ENCODE data around the gene GRIN2A. TPM values are rescaled to one million over a fixed set of nuclear protein-coding genes. Genes with fewer than 3 reads are reported as not detected.

The GRIN2A gene
- total and polyA plus RNA-seq, 2 experiments from 2014 or later = 0.05 to 1.6 TPM

DNA sequence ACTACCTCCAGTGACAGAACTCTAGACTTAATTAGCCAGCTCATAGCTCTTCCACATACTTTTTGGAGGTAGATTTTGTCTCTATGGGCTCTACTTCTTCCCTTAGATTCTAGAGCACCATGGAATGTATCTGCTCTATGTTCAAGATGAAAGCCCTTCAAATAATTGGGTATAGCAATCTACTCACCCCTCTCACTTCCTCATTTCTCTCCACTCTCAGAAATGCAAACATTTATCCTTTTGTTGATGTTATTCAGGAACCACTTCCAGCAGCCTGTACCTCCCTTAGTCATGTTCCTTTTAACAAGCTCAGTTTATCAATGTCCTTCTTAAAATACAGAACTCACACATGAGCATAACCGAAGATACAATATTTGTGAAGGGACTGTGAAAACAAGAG is 78.5 kb downstream of the GRIN2A start:
- no peaks in the 10 kb centered on the region for H4K20me1 ChIP-seq (ENCODE audit: insufficient read depth, poor library complexity, severe bottlenecking)
- H2AFZ ChIP-seq = no peak overlapping the region
- H3K27me3 ChIP-seq = no peaks in the 10 kb centered on the region
- H3K27ac ChIP-seq = no peak overlapping the region
- no peak for DNase-seq (ENCODE audit: low spot score)
- H3K4me2 ChIP-seq = no peak overlapping the region
- no peak overlapping the region for H3K4me3 ChIP-seq
- H3K9me3 ChIP-seq (ENCODE audit: low read depth) = no peaks in the 10 kb centered on the region
- H3K9me2 ChIP-seq (replicated peaks; ENCODE audit: insufficient read depth) = no peaks in the 10 kb centered on the region
- H3K4me1 ChIP-seq (ENCODE audit: insufficient read depth) = no peaks in the 10 kb centered on the region
- H3K36me3 ChIP-seq (replicated peaks; ENCODE audit: insufficient read depth, low read depth) = no peaks in the 10 kb centered on the region
- H3K79me2 ChIP-seq = no peaks in the 10 kb centered on the region
- 82% methylated on average over 1 of the region's 1 CpG for WGBS (ENCODE audit: low lambda C conversion rate, missing lambda C conversion rate)
- TF ChIP-seq EZH2 (IDR thresholded peaks at IDR 0.05; ENCODE audit: borderline replicate concordance) (no peak), EZH2phosphoT487 (IDR thresholded peaks at IDR 0.05; ENCODE audit: low read depth, severe bottlenecking, unreplicated experiment) (no peak)
- TF ChIP-seq, protein P1, sequence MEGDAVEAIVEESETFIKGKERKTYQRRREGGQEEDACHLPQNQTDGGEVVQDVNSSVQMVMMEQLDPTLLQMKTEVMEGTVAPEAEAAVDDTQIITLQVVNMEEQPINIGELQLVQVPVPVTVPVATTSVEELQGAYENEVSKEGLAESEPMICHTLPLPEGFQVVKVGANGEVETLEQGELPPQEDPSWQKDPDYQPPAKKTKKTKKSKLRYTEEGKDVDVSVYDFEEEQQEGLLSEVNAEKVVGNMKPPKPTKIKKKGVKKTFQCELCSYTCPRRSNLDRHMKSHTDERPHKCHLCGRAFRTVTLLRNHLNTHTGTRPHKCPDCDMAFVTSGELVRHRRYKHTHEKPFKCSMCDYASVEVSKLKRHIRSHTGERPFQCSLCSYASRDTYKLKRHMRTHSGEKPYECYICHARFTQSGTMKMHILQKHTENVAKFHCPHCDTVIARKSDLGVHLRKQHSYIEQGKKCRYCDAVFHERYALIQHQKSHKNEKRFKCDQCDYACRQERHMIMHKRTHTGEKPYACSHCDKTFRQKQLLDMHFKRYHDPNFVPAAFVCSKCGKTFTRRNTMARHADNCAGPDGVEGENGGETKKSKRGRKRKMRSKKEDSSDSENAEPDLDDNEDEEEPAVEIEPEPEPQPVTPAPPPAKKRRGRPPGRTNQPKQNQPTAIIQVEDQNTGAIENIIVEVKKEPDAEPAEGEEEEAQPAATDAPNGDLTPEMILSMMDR (IDR thresholded peaks at IDR 0.05; ENCODE audit: poor library complexity) = no peak

GRCh38 chr16:10103118-10103517 is 79.1 kb downstream of the GRIN2A start:
- Histone ChIP-seq H3K36me3 (replicated peaks; ENCODE audit: insufficient read depth, low read depth) (no peaks in the 10 kb centered on the region), H3K9me3 (ENCODE audit: low read depth) (no peaks in the 10 kb centered on the region), H2AFZ (no peak overlapping the region), H3K79me2 (no peaks in the 10 kb centered on the region), H3K4me2 (no peak overlapping the region), H3K4me1 (ENCODE audit: insufficient read depth) (no peaks in the 10 kb centered on the region), H3K27ac (no peak overlapping the region), H3K9me2 (replicated peaks; ENCODE audit: insufficient read depth) (no peaks in the 10 kb centered on the region), H3K4me3 (no peak overlapping the region), H3K27me3 (no peaks in the 10 kb centered on the region), H4K20me1 (ENCODE audit: insufficient read depth, poor library complexity, severe bottlenecking) (no peaks in the 10 kb centered on the region)
- no peak for DNase-seq (ENCODE audit: low spot score)
- TF ChIP-seq EZH2 (IDR thresholded peaks at IDR 0.05; ENCODE audit: borderline replicate concordance) (no peak), EZH2phosphoT487 (IDR thresholded peaks at IDR 0.05; ENCODE audit: low read depth, severe bottlenecking, unreplicated experiment) (no peak)
- TF ChIP-seq, protein P1 (IDR thresholded peaks at IDR 0.05; ENCODE audit: poor library complexity) = no peak

DNA sequence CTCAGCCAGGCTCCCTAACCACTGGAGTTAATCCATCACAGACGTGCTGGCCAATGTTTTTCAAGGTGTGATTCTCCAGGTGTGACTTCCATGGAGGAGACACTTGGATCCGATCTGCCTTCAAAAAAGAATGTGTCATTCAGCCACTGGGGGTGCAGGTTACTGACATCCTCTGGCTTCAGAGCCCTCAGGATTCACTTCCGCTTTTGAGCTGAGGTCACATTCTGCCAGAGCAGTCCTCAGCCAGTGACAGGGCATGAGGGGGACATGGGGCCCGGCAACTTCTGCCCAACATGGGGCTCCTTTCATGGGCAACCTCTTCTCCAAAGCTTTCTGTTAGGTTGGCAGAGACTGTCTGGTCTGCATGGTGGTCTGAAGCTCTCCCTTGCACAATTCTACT is 81.4 kb downstream of the GRIN2A start:
- no peaks in the 10 kb centered on the region for H3K4me1 ChIP-seq (ENCODE audit: insufficient read depth)
- no peak for DNase-seq (ENCODE audit: low spot score)
- no peaks in the 10 kb centered on the region for H3K79me2 ChIP-seq
- H3K4me2 ChIP-seq = no peak overlapping the region
- no peak overlapping the region for H3K27ac ChIP-seq
- H3K27me3 ChIP-seq = no peaks in the 10 kb centered on the region
- TF ChIP-seq EZH2phosphoT487 (IDR thresholded peaks at IDR 0.05; ENCODE audit: low read depth, severe bottlenecking, unreplicated experiment) = no peak
- TF ChIP-seq, protein P1 (IDR thresholded peaks at IDR 0.05; ENCODE audit: poor library complexity) = no peak
- TF ChIP-seq EZH2 (IDR thresholded peaks at IDR 0.05; ENCODE audit: borderline replicate concordance) = no peak
- no peak overlapping the region for H2AFZ ChIP-seq
- no peak overlapping the region for H3K4me3 ChIP-seq
- 75% methylated on average over 4 of the region's 4 CpGs for WGBS (ENCODE audit: low lambda C conversion rate, missing lambda C conversion rate)
- no peaks in the 10 kb centered on the region for H3K36me3 ChIP-seq (replicated peaks; ENCODE audit: insufficient read depth, low read depth)
- no peaks in the 10 kb centered on the region for H3K9me3 ChIP-seq (ENCODE audit: low read depth)
- H3K9me2 ChIP-seq (replicated peaks; ENCODE audit: insufficient read depth) = no peaks in the 10 kb centered on the region
- no peaks in the 10 kb centered on the region for H4K20me1 ChIP-seq (ENCODE audit: insufficient read depth, poor library complexity, severe bottlenecking)

- no peaks in the 10 kb centered on the region for H3K27me3 ChIP-seq
- no peak overlapping the region for H3K4me2 ChIP-seq
- no peaks in the 10 kb centered on the region for H3K4me1 ChIP-seq (ENCODE audit: insufficient read depth)
- no peaks in the 10 kb centered on the region for H3K9me3 ChIP-seq (ENCODE audit: low read depth)
- TF ChIP-seq, protein P1 (IDR thresholded peaks at IDR 0.05; ENCODE audit: poor library complexity) = no peak
- TF ChIP-seq EZH2 (IDR thresholded peaks at IDR 0.05; ENCODE audit: borderline replicate concordance) = no peak
- no peak for TF ChIP-seq EZH2phosphoT487 (IDR thresholded peaks at IDR 0.05; ENCODE audit: low read depth, severe bottlenecking, unreplicated experiment)
- no peak overlapping the region for H2AFZ ChIP-seq
- H3K27ac ChIP-seq = no peak overlapping the region
- no peaks in the 10 kb centered on the region for H3K36me3 ChIP-seq (replicated peaks; ENCODE audit: insufficient read depth, low read depth)
- H3K4me3 ChIP-seq = no peak overlapping the region
- H3K9me2 ChIP-seq (replicated peaks; ENCODE audit: insufficient read depth) = no peaks in the 10 kb centered on the region
- no peaks in the 10 kb centered on the region for H4K20me1 ChIP-seq (ENCODE audit: insufficient read depth, poor library complexity, severe bottlenecking)
- no peak for DNase-seq (ENCODE audit: low spot score)
- H3K79me2 ChIP-seq = no peaks in the 10 kb centered on the region
Observed at GRCh38 chr16:10098991-10099390, 83.2 kb downstream of the GRIN2A start.

All from hepatocyte (in vitro differentiated cells).